ENCODE results near the gene RCAN1. TPM values are rescaled to one million over a fixed set of nuclear protein-coding genes. Genes with fewer than 3 reads are reported as not detected.
"Not testable (repeated sequence)": the region's sequence is repeated elsewhere in the genome, so short reads cannot be mapped to it uniquely, and the experiment has no call there.

The RCAN1 gene
- total RNA-seq, 1 donor: 308 TPM

DNA sequence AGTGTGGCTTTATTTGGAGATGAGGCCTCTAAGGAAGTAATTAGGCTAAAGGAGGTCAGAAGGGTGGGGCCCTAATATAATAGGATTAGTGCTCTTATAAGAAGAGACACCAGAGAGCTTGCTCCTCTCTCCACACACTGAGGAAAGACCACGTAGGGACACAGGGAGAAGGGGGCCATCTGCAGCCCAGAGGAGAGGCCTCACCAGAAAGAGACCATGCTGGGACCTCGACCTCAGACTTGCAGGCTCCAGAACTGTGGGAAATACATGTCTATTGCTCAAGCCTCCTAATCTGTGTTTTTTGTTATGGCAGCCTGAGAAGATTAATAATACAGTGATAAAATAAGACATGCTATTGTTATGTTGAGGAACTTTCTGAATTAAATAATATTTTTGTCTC is 8.3 kb downstream of the RCAN1 start:
- DNase-seq (ENCODE audit: low read depth): no peak
- TF ChIP-seq, protein P1, sequence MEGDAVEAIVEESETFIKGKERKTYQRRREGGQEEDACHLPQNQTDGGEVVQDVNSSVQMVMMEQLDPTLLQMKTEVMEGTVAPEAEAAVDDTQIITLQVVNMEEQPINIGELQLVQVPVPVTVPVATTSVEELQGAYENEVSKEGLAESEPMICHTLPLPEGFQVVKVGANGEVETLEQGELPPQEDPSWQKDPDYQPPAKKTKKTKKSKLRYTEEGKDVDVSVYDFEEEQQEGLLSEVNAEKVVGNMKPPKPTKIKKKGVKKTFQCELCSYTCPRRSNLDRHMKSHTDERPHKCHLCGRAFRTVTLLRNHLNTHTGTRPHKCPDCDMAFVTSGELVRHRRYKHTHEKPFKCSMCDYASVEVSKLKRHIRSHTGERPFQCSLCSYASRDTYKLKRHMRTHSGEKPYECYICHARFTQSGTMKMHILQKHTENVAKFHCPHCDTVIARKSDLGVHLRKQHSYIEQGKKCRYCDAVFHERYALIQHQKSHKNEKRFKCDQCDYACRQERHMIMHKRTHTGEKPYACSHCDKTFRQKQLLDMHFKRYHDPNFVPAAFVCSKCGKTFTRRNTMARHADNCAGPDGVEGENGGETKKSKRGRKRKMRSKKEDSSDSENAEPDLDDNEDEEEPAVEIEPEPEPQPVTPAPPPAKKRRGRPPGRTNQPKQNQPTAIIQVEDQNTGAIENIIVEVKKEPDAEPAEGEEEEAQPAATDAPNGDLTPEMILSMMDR (IDR thresholded peaks at IDR 0.05; ENCODE audit: insufficient read depth, low read depth, low read length): no peak
- no peak overlapping the region for H3K4me3 ChIP-seq (ENCODE audit: low read depth, low read length)

DNA sequence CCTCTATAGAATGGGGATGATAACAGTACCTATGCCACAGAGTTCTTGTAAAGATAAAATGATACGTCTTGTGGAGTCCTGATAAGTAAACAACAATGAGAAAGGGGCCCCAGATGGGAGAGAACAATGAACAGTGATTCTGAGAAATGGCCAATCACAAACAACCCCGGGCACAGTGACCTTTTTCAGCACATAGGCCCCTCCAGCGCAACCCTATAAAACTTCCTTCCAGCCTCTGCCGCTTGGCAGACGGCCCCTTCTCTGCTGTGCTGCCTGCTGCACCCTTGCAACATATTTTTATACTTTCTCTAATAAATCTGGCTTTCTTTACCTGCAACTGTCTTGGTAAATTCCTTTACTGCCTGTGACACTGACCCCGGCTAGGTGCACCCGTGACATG is 8.9 kb downstream of the RCAN1 start:
- no peak overlapping the region for H3K4me3 ChIP-seq (ENCODE audit: low read depth, low read length)
- no peak for DNase-seq (ENCODE audit: low read depth)
- TF ChIP-seq, protein P1 (IDR thresholded peaks at IDR 0.05; ENCODE audit: insufficient read depth, low read depth, low read length): no peak

DNA sequence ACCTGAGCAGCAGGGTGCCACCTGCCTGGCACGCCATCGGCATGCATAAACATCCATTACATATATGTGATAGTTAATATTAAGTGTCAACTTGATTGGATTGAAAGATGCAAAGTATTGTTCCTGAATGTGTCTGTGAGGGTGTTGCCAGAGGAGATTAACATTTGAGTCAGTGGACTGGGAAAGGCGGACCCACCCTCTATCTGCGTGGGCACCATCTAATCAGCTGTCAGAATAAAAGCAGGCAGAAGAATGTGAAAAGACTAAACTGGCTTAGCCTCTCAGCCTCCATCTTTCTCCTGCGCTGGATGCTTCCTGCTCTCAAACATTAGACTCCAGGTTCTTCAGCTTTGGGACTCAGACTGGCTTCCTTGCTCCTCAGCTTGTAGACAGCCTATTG is 10.0 kb downstream of the RCAN1 start:
- not testable (repeated sequence) for H3K4me3 ChIP-seq (ENCODE audit: low read depth, low read length); DNase-seq (ENCODE audit: low read depth)

DNA sequence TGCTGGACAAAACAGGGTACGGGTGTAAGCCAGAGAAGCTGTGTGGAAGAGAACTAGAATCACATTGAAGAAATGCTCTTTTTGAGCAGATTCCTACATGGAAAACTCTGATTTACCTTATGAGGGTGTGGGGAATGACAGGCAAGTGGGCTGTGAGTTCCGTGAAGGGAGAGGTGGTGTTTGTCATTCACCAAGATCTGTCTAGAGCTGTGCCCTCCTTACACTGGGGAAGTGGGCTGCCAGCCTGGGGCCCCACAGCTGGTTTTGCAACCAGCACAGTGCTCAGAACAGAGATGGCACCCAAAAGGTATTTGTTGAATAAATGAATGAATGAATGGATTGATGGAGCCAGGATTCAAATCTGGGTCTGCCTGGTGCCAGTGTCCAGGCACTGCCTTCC is 10.4 kb downstream of the RCAN1 start:
- no peak for DNase-seq (ENCODE audit: low read depth)
- TF ChIP-seq, protein P1 (IDR thresholded peaks at IDR 0.05; ENCODE audit: insufficient read depth, low read depth, low read length): no peak
- no peak overlapping the region for H3K4me3 ChIP-seq (ENCODE audit: low read depth, low read length)

DNA sequence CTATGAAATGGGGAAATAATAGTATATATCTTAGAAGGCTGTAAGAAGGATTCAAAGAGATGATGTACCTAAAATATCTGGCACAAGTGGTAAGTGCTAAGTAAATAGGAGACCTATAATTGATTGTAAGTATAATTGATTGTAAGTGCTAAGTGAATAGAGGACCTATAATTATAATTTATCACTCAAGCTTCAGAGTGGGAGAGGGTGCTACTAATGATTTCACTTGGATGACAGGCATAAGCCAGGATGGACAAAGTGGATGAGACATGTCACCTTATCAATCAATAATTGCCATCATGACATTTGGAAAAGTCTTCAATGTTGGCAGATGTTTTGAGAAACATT is 11.2 kb downstream of the RCAN1 start:
- no peak for DNase-seq (ENCODE audit: low read depth)
- no peak overlapping the region for H3K4me3 ChIP-seq (ENCODE audit: low read depth, low read length)
- TF ChIP-seq, protein P1 (IDR thresholded peaks at IDR 0.05; ENCODE audit: insufficient read depth, low read depth, low read length): no peak

DNA sequence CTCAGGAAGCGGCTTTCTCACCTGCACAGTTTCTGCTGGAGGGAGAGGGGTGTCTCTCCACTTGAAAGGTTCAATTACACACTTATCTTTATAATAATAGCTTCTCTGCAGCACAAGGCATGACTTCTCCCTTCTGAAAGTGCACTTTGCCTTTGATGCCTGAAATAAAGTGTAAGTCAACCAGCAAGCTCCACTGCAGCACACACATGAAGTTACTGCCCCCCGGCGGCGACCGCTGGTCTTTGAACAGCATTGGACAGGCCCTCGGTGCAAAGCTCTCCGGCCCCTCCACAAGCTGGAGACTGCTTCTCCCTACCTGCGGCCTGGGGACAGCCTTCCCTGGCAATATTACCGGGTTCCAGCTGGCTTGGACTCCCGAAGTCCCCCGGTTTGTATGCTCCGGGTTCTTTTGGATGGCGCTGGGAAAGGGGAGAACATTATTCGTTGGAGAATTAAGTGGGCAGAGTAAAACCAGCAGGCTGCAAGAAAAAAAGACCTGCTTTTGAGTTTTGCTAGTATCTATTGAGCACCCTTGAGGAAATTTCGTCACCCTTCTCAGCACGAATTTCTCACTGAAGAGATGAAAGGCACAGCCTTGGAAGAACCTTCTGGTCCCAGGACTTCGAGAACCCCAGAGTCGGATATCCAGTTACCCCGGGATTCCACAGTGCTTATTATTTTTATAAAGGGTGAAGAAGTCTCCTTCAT is 11.8 kb downstream of the RCAN1 start:
- TF ChIP-seq, protein P1 (IDR thresholded peaks at IDR 0.05; ENCODE audit: insufficient read depth, low read depth, low read length): peak; percentile 82
- DNase-seq (ENCODE audit: low read depth): peak; percentile 77
- no peak overlapping the region for H3K4me3 ChIP-seq (ENCODE audit: low read depth, low read length)

DNA sequence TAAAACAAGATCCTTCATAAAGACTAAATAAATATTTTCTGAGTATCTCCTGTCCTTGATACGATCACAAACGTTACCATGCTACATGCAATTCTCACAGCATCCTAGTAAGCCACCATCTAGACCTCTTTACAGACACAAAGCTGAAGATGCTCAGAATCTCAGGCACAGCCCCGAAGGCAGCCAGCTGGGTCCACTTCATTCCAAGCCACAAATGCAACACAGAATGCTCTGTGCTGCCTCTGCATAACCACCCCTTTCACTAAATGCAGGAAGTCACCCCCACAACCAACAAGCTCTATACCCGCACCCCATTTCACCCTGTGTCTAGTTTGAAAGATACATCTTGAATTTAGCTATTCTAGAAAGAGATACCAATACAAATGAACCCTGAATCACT is 12.9 kb downstream of the RCAN1 start:
- DNase-seq (ENCODE audit: low read depth): no peak
- no peak overlapping the region for H3K4me3 ChIP-seq (ENCODE audit: low read depth, low read length)
- TF ChIP-seq, protein P1 (IDR thresholded peaks at IDR 0.05; ENCODE audit: insufficient read depth, low read depth, low read length): no peak

All from fibroblast of villous mesenchyme (primary cell).